Lower leg skin (tissue), 3 donors: ENCODE data around the gene PFDN6.

Source experiments
- POLR2A ChIP-seq, 2 donors: fragments of 450-650 bp; IDR thresholded peaks; one replicate each; pipeline ENCODE4 v1.6.1; 2016 to 2017; ENCODE audit warnings: antibody characterized with exemption in 2 of 2, mild to moderate bottlenecking in 1 of 2, moderate library complexity in 1 of 2
- TF ChIP-seq, protein P1 (sequence below), 3 donors: fragments of 450-650 bp; IDR thresholded peaks; one replicate each; pipeline ENCODE4 v1.5.1; 2016; ENCODE audit warnings: antibody characterized with exemption in 3 of 3, mild to moderate bottlenecking in 3 of 3, moderate library complexity in 2 of 3

GRCh38 chr6:33243476-33243875 is 45.9 kb upstream of the PFDN6 start:
- TF ChIP-seq POLR2A (IDR thresholded peaks at IDR 0.05) = no peak
- TF ChIP-seq, protein P1, sequence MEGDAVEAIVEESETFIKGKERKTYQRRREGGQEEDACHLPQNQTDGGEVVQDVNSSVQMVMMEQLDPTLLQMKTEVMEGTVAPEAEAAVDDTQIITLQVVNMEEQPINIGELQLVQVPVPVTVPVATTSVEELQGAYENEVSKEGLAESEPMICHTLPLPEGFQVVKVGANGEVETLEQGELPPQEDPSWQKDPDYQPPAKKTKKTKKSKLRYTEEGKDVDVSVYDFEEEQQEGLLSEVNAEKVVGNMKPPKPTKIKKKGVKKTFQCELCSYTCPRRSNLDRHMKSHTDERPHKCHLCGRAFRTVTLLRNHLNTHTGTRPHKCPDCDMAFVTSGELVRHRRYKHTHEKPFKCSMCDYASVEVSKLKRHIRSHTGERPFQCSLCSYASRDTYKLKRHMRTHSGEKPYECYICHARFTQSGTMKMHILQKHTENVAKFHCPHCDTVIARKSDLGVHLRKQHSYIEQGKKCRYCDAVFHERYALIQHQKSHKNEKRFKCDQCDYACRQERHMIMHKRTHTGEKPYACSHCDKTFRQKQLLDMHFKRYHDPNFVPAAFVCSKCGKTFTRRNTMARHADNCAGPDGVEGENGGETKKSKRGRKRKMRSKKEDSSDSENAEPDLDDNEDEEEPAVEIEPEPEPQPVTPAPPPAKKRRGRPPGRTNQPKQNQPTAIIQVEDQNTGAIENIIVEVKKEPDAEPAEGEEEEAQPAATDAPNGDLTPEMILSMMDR (IDR thresholded peaks at IDR 0.05) = no peak
